ENCODE data around the gene FNIP2.

DNA sequence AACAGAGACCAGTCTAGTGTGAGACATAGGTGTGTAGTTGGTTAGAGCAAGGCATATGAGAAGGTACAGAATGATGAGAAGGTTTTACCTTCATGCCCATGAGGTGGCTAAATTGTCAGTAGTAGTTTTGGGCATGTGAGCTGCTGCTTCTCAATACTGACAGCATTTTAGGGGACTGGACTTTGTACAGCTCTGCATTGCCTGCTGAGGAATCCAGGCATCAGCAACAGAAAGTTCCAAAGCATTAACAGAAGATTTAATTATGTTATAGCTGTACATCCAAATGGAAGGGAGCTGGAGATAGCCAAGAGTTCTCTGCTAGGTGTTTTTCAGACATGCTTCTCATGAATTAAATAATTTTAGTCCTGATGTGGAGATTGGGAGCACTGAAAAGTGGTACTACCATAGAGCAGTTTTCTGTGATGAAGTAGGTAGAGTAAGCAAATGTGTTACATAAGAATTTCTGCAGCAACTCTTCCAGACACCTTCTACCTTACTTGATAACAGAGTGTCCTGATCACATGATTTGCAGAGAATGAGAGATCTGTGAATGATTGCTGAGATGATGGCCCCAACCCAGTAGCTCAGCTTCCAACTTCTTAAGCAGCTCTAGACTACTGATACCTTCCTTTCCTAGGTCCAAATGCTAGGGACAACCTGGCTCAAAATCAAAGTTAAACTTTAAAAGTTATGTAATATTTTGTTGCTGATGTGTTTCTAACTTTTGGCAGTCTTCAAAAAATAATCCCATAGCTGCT is 30.4 kb downstream of the FNIP2 start:
- TF ChIP-seq POLR2A (IDR thresholded peaks at IDR 0.05) = no peak
- TF ChIP-seq, protein P1, sequence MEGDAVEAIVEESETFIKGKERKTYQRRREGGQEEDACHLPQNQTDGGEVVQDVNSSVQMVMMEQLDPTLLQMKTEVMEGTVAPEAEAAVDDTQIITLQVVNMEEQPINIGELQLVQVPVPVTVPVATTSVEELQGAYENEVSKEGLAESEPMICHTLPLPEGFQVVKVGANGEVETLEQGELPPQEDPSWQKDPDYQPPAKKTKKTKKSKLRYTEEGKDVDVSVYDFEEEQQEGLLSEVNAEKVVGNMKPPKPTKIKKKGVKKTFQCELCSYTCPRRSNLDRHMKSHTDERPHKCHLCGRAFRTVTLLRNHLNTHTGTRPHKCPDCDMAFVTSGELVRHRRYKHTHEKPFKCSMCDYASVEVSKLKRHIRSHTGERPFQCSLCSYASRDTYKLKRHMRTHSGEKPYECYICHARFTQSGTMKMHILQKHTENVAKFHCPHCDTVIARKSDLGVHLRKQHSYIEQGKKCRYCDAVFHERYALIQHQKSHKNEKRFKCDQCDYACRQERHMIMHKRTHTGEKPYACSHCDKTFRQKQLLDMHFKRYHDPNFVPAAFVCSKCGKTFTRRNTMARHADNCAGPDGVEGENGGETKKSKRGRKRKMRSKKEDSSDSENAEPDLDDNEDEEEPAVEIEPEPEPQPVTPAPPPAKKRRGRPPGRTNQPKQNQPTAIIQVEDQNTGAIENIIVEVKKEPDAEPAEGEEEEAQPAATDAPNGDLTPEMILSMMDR (IDR thresholded peaks at IDR 0.05 in 8 of 11, conservative IDR thresholded peaks at IDR 0.05 in 3 of 11) = no peak
